Measurements from ENCODE around the gene PPP1R12C.

- TF ChIP-seq CTCF (IDR thresholded peaks at IDR 0.05) (no peak), EZH2 (IDR thresholded peaks at IDR 0.05) (no peak)
Observed at GRCh38 chr19:55076321-55076720, 41.1 kb downstream of the PPP1R12C start.

Measured in neural progenitor cell (in vitro differentiated cells).